Osteoblast (primary cell): Measurements from ENCODE around the gene WDSUB1. TPM values are rescaled to one million over a fixed set of nuclear protein-coding genes. Genes with fewer than 3 reads are reported as not detected.

Source experiments
- DNase-seq: peaks from one replicate; pipeline ENCODE4 v3.0.0; 2011; ENCODE audit warnings: low spot score, mixed read lengths; ENCODE audit not compliant: insufficient read length; ENCODE audit errors: missing footprints
- H2AFZ ChIP-seq: 2 replicates; pipeline ENCODE4 v1.6.0; 2011; ENCODE audit warnings: mild to moderate bottlenecking, low read length
- H3K27ac ChIP-seq: 2 replicates; pipeline ENCODE4 v1.5.1; 2011; ENCODE audit warnings: mild to moderate bottlenecking, low read depth, low read length, moderate library complexity
- H3K27me3 ChIP-seq: 2 replicates; pipeline ENCODE4 v1.6.0; 2012; ENCODE audit warnings: mild to moderate bottlenecking, control low read depth, inconsistent platforms, low read length, moderate library complexity; ENCODE audit not compliant: insufficient read depth
- H3K36me3 ChIP-seq: 2 replicates; pipeline ENCODE4 v1.5.1; 2011; ENCODE audit warnings: mild to moderate bottlenecking, low read length, control low read depth, moderate library complexity; ENCODE audit not compliant: insufficient read depth
- H3K4me1 ChIP-seq: 2 replicates; pipeline ENCODE4 v1.5.1; 2011; ENCODE audit warnings: mild to moderate bottlenecking, low read length, control low read depth, moderate library complexity; ENCODE audit not compliant: insufficient read depth
- H3K4me2 ChIP-seq: 2 replicates; pipeline ENCODE4 v1.6.0; 2011; ENCODE audit warnings: mild to moderate bottlenecking, low read length; ENCODE audit not compliant: insufficient read depth
- H3K4me3 ChIP-seq: fragments of 200-600 bp; sonication (generic); 3 replicates; pipeline ENCODE4 v1.5.1; 2012; ENCODE audit warnings: mild to moderate bottlenecking, low read length, inconsistent platforms; ENCODE audit not compliant: insufficient read depth
- H3K79me2 ChIP-seq: 2 replicates; pipeline ENCODE4 v1.6.0; 2012; ENCODE audit warnings: mild to moderate bottlenecking, low read length, control low read depth, inconsistent platforms; ENCODE audit not compliant: insufficient read depth
- H3K9me3 ChIP-seq: 2 replicates; pipeline ENCODE4 v1.5.1; 2011; ENCODE audit warnings: low read depth, low read length, control low read depth
- H4K20me1 ChIP-seq: 2 replicates; pipeline ENCODE4 v1.6.0; 2012; ENCODE audit warnings: mild to moderate bottlenecking, low read length, control low read depth; ENCODE audit not compliant: insufficient read depth
- total RNA-seq: library from RNA; depleted of rRNA; stranded (reverse); fragments of >200 nt; gene quantifications from 2 replicates; pipeline ENCODE4 v1.2.3, GENCODE V29; 2012
- TF ChIP-seq, protein P1 (sequence below): IDR thresholded peaks from 2 replicates; pipeline ENCODE4 v1.5.1; 2011; ENCODE audit warnings: mild to moderate bottlenecking, low read depth, low read length, moderate library complexity; ENCODE audit errors: extremely low read depth

WDSUB1 gene
- total RNA-seq, 1 donor: 13.8 TPM

DNA sequence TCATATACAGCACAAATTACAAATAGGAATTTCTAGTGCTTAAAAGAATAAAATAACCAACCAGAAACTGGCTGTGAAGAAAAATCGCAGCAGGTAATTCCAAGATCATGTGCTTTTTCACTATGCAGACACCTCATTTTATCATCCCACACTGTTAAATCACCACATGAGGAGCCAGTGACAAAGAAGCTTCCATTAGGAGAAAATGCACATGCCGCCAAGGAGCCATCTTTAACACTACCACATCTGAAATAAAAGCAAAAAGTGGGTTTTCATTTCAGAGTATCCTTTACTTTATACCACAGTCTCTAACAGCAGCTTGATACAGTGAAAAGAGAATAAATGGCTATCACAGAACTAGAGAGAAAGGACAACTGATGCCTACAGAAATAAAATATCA, 6.8 kb downstream of the WDSUB1 start:
- Histone ChIP-seq H3K27me3 (no peaks in the 10 kb centered on the region), H3K79me2 (peaks cover 18% of the 10 kb centered on the region), H3K27ac (no peak overlapping the region), H3K36me3 (no peaks in the 10 kb centered on the region), H3K4me1 (no peaks in the 10 kb centered on the region), H3K4me3 (no peak overlapping the region), H2AFZ (no peak overlapping the region), H3K4me2 (no peak overlapping the region), H4K20me1 (no peaks in the 10 kb centered on the region), H3K9me3 (no peaks in the 10 kb centered on the region)
- TF ChIP-seq, protein P1, sequence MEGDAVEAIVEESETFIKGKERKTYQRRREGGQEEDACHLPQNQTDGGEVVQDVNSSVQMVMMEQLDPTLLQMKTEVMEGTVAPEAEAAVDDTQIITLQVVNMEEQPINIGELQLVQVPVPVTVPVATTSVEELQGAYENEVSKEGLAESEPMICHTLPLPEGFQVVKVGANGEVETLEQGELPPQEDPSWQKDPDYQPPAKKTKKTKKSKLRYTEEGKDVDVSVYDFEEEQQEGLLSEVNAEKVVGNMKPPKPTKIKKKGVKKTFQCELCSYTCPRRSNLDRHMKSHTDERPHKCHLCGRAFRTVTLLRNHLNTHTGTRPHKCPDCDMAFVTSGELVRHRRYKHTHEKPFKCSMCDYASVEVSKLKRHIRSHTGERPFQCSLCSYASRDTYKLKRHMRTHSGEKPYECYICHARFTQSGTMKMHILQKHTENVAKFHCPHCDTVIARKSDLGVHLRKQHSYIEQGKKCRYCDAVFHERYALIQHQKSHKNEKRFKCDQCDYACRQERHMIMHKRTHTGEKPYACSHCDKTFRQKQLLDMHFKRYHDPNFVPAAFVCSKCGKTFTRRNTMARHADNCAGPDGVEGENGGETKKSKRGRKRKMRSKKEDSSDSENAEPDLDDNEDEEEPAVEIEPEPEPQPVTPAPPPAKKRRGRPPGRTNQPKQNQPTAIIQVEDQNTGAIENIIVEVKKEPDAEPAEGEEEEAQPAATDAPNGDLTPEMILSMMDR: no peak
- DNase-seq: no peak

DNA sequence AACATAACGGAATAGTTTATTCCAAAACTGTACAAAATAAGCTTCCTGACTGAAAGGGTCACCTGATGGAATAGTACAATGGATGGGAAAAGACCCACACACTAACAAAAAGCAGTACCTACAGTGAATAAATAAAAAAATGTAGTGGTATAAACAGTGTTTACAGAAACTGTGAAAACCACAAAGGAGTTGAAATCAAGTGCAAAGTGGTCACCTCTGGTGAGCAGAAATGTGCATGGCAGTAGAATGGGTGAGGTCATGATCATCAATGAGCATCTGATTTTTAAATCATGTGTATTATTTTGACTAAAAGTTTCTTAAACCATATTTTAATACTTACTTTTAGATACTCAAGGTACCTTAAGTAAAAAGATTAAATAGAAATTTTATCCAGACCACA, 11.4 kb downstream of the WDSUB1 start:
- Histone ChIP-seq H3K27me3 (no peaks in the 10 kb centered on the region), H3K4me1 (no peaks in the 10 kb centered on the region), H3K27ac (no peak overlapping the region), H3K4me2 (no peak overlapping the region), H4K20me1 (no peaks in the 10 kb centered on the region), H3K9me3 (no peaks in the 10 kb centered on the region), H3K79me2 (no peaks in the 10 kb centered on the region), H3K4me3 (no peak overlapping the region), H2AFZ (no peak overlapping the region), H3K36me3 (no peaks in the 10 kb centered on the region)
- TF ChIP-seq, protein P1: no peak
- no peak for DNase-seq

DNA sequence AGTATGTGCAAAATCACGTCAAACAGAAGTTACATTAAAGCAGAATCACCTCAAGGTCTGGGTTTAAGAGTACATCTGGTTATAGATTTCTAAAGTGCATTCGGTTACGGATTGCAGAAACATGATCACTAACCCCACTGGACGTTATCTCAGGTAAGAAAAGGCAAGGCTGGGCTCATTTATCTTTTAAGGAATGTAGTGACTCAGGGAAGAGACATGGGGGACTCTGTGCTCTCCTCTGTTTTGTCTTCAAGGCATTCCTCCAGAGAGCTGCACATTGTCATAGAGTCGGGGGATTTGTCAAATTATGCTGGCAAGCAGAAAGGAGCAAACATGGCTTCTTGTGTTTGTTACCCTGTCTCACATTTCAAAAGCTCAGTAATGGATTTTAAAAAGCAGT, 14.3 kb downstream of the WDSUB1 start:
- Histone ChIP-seq H2AFZ (no peak overlapping the region), H3K9me3 (no peaks in the 10 kb centered on the region), H3K4me2 (no peak overlapping the region), H4K20me1 (no peaks in the 10 kb centered on the region), H3K4me1 (peaks cover 4% of the 10 kb centered on the region), H3K36me3 (no peaks in the 10 kb centered on the region), H3K79me2 (no peaks in the 10 kb centered on the region), H3K27me3 (no peaks in the 10 kb centered on the region), H3K27ac (no peak overlapping the region), H3K4me3 (no peak overlapping the region)
- TF ChIP-seq, protein P1: no peak
- DNase-seq: no peak

DNA sequence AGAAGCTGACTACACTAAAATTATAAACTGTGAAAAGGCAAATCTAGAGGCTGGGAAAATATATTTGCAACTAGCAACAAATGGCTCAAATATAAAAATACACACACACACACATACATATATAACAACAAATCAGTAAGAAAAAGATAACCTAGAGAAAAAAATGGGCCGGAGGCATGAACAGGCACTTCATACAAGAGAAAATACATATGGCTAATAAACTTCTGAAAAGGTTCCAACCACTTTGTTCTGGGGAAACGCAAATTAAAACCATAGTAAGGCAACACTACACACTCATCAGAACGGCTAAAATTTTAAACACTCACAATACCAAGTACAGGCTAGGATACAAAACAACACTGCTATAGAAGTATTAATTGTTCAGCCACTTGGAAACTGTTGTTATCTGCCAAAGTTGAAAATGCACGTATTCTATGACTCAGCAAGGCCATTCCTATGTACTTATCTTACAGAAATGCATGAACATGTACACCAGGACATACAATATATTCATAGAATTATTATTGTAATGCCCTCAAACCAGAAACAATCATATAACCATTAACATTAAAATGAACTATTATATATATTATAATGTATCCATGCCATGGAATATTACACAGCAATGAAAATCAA, 15.6 kb downstream of the WDSUB1 start:
- Histone ChIP-seq H3K27ac (no peak overlapping the region), H3K4me1 (peaks cover 4% of the 10 kb centered on the region), H3K4me3 (no peak overlapping the region), H3K4me2 (no peak overlapping the region), H3K36me3 (no peaks in the 10 kb centered on the region), H3K9me3 (no peaks in the 10 kb centered on the region), H2AFZ (no peak overlapping the region), H4K20me1 (no peaks in the 10 kb centered on the region), H3K79me2 (no peaks in the 10 kb centered on the region), H3K27me3 (no peaks in the 10 kb centered on the region)
- TF ChIP-seq, protein P1: no peak
- no peak for DNase-seq
